ENCODE results near the gene MYBPH. TPM values are rescaled to one million over a fixed set of nuclear protein-coding genes. Genes with fewer than 3 reads are reported as not detected.

MYBPH gene
- total RNA-seq, 1 donor from 2014 or later, result not detected

DNA sequence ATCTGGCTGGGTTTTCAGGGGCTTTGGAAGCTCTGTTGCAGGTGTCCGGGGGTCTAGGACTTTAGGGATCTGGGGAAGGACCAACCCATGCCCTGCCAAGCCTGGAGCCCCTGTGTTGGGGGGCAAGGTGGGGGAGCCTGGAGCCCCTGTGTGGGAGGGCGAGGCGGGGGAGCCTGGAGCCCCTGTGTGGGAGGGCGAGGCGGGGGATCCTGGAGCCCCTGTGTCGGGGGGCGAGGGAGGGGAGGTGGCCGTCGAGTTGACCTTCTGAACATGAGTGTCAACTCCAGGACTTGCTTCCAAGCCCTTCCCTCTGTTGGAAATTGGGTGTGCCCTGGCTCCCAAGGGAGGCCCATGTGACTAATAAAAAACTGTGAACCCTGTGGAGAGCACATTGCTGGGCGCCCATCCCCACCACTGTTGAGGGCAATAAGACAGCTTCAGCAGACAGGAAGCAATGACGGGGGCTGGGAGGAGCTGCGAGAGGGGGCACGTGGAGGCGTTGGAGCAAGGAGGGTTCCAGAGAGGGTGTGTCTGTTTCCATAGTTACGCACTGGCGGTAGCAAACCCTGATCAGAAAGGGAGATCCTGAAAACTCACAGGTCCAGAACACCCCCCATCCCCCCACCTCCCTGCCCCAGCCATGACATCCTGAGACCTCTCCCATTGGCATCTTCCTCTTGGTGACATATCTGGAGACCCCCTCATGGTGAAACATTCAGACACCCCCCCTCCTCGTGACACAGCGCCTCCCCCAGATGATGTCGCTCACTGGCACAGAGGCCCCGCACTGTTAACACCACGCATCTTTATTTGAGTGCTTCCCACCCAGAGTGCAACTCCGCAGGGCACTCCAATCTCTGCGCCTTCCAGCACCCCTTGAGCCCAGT is 8.4 kb downstream of the MYBPH start:
- DNase-seq (ENCODE audit: low read depth in 2 of 2), result no peak

- DNase-seq (ENCODE audit: low read depth in 2 of 2), result no peak
Measured at GRCh38 chr1:203166192-203166940, 9.3 kb downstream of the MYBPH start.

GRCh38 chr1:203165800-203166161 is 9.8 kb downstream of the MYBPH start:
- no peak for DNase-seq (ENCODE audit: low read depth in 2 of 2)

DNA sequence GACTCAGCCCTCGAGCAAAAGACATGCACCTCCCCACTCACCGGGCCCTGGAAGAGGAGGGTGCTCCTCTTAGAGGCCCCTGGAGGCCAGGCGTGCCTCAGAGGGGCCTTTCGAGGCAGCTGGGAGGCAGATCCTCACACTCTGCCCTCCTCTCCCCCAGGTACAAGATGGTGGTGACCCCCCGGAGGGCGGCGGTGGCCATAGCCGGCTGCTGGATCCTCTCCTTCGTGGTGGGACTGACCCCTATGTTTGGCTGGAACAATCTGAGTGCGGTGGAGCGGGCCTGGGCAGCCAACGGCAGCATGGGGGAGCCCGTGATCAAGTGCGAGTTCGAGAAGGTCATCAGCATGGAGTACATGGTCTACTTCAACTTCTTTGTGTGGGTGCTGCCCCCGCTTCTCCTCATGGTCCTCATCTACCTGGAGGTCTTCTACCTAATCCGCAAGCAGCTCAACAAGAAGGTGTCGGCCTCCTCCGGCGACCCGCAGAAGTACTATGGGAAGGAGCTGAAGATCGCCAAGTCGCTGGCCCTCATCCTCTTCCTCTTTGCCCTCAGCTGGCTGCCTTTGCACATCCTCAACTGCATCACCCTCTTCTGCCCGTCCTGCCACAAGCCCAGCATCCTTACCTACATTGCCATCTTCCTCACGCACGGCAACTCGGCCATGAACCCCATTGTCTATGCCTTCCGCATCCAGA is 10.4 kb downstream of the MYBPH start:
- DNase-seq (ENCODE audit: low read depth in 2 of 2), result no peak

- no peak for DNase-seq (ENCODE audit: low read depth in 2 of 2)
Measured at GRCh38 chr1:203163891-203164635, 11.6 kb downstream of the MYBPH start.

GRCh38 chr1:203162403-203162802 is 13.2 kb downstream of the MYBPH start:
- no peak for DNase-seq (ENCODE audit: low read depth in 2 of 2)

DNA sequence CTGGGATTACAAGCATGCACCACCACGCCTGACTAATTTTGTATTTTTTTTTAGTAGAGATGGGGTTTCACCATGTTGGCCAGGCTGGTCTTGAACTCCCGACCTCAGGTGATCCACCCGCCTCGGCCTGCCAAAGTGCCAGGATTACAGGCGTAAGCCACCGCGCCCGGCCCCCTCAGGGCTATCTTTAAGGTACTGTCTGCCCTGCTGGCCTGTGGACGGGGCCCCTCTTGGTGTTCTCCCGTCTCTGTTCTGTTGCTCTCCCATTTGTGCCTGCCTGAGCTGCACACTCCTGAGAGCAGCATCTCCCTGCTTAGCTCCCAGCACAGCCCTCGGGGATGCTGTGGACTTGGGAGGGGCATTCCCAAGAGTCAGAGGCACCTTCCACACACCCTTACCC is 13.9 kb downstream of the MYBPH start:
- DNase-seq (ENCODE audit: low read depth in 2 of 2), result no peak

GRCh38 chr1:203161175-203161574 is 14.5 kb downstream of the MYBPH start:
- DNase-seq (ENCODE audit: low read depth in 2 of 2), result no peak

DNA sequence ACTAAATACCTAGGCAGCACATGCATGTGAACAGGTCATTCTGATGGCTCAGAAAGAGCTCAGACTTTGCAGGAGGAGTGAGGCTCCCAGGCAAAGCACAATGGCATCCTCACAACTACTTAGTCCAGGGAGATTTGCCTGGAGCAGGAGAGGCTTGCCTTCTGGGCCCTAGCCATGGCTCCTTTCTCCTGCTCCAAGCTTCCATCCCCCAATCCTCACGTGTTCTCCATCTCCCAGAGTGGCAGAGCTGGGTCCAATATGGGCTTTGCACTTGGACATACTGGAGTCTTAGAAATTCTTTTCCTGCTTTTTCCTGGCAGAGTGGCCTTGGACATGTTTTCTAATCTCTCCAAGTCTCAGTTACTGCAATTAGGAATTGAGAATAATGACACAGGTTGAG is 15.8 kb downstream of the MYBPH start:
- DNase-seq (ENCODE audit: low read depth in 2 of 2), result no peak

- DNase-seq (ENCODE audit: low read depth in 2 of 2), result no peak
Measured at GRCh38 chr1:203158960-203159665, 16.5 kb downstream of the MYBPH start.

GRCh38 chr1:203158423-203158822 is 17.2 kb downstream of the MYBPH start:
- DNase-seq (ENCODE audit: low read depth in 2 of 2), result no peak

GRCh38 chr1:203156280-203156679 is 19.3 kb downstream of the MYBPH start:
- DNase-seq (ENCODE audit: low read depth in 2 of 2), result no peak

DNA sequence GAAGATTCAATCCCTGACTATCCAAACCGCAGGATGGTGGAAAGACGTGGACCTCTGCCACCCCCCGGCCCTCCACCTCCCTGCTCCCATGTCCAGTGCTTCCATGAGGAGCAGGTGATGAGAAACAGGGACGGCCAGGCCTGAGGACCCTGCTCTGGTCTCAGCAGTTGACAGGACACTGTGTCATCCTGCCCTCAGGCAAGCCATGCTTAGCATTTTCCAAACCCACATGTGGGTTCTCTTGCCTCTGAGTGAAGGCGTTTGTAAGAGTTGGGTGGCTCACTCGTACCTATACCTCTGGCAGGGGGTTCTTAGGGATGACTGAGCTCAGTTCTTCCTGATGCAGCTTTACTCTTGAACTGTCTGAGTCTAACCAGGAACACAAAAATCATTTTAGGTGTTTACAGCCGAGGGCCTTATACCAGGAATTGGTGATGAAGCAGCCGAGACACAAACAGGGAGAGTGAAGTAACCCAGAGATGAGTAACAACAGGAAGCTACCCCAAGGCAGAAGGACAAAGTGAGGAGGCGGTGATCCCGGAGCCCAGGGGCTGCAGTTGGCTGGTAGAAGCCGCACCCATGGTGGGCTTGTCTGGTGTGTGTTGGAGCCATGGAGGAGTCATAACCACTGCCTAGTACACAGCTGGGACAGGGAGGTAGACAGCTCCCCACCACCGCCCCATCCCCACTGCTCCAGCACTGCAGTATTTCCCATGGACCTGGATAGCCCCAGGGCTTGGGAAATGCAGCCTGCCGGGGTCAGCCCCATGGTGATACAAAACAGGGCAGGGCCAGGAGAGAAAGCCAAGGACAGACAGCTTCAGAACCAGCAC is 21.4 kb downstream of the MYBPH start:
- DNase-seq (ENCODE audit: low read depth in 2 of 2), result peak in 1 of 2 donors; percentile 27

DNA sequence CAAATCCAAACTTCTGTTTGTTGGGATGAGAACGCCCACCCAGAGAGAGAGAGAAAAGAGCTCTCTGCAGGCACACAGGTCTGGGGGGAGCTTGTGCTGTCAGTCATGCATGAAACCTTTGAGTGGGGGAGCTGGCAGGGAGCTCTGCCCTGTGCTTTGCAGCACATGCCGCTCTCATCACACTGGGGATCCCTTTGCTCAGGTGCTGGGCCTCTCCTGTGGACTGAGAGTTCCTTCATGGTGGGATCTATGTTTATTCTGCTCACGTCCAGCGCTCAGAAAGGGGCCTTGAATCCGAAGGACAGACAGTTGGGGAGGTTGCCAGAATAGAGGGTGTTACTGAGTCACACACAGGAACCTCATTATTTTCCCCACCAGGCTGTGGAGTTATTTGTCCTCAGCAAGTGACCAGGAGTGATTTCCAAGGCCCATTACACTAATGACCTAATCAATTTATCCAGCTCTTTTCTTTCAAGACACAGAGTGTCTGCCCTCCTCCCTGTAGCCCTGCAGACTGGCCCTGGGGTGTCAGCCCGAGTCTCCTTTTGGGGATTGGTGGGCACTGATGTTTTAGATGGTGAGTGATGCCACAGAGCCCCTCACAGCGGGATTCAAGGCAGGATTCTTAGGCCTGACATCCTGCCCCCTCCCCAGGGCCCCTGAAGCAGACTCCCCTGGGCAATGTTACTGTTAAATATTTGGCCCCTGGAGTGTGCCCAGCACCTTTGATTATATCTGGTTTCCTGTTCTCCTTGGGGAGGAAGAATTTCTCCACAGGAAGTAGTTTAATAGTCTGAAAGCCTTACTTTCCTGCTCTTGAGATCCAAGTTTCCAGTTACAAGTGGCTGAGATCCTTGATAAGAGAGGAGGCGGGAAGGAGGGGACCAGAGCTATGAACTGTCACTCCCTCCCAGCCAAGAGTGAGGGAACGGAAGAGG is 22.3 kb downstream of the MYBPH start:
- DNase-seq (ENCODE audit: low read depth in 2 of 2), result no peak

- peak in 1 of 2 donors; percentile 36 for DNase-seq (ENCODE audit: low read depth in 2 of 2)
Measured at GRCh38 chr1:203152158-203153034, 23.2 kb downstream of the MYBPH start.

GRCh38 chr1:203151362-203152157 is 24.1 kb downstream of the MYBPH start:
- no peak for DNase-seq (ENCODE audit: low read depth in 2 of 2)
